GM18868 (cell line): ENCODE data around the gene MKNK1.

Experiments used
- ATAC-seq: cut with Tn5 transposase; IDR thresholded peaks from one replicate; pipeline ENCODE4 v1.9.1; 2021; ENCODE audit warnings: mild to moderate bottlenecking, moderate library complexity; ENCODE audit not compliant: unreplicated experiment

Gene MKNK1

DNA sequence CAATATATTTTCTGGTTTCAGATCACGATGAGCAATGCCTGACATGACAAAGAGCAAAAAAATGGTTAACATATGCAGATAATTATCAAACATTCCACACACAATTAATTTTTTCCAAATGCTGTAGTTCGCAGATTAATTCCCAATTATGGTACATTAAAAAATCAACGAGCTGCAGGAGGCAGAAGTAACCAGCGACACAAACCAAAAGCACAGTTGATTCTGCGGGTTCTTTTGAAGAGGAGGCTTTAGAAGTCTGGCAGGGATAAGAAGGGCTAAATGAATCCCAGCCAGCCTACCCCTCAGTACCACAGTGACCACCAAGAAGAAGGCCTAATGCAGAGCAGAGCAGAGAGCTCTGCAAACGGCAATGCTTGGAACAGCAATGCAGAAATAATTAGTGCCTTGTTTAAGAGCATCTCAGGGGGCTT, 35.6 kb downstream of the MKNK1 start:
- ATAC-seq: no peak

DNA sequence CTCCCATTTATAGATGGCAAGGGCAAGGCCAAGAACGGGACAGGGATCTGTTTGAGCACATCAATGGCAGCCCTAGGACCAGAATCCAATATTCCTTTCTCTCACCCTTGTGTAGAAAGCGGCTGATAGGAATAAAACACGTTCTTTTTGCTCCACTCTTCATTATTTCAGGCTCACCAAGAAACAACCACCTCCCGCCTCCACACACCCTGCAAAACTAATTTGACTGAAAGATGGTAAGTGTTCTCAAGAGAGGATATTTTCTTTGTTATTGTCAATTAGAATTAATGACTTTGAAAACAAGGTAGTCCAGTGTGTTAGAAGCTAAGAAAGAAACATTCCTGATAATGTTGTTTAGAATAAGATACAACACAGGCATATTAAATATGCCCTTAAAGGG, 40.7 kb downstream of the MKNK1 start:
- ATAC-seq: no peak

DNA sequence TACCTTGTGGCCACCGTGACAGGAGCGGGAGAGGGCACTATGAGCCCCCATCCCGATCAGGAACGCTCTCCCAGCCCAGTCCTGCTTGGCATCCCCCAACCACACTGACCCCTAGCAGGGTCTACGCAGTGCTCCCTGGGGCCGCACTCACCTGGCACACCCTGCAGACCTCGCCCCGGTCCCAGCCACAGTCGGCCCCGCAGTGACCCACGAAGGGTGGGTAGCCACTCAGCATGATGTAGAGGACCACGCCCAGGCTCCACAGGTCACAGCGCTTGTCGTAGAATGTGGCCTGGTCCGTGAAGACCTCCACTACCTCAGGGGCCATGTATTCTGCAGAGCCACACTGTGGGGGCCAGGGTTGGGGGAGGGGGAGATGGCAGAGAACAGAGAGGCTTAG, 41.6 kb downstream of the MKNK1 start:
- no peak for ATAC-seq

DNA sequence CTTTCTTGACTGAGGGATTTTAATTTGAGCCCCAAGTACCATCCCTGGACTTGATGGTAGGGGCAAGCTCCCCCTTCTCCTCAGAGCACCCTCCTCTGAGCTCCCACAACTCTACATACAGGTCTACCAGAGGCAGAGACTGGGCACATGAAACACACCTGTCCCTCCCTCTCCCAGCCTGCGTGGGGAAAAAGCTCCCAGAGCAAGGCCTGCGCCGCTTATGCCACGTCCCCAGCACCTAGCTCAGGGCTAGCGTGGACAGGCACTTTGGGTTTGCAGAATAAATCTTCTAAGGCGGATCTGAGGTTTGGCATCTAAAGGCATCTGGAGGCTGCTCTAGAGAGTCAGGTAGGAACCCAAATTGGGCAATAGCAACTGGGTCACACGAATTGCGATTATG, 45.1 kb downstream of the MKNK1 start:
- ATAC-seq: no peak

DNA sequence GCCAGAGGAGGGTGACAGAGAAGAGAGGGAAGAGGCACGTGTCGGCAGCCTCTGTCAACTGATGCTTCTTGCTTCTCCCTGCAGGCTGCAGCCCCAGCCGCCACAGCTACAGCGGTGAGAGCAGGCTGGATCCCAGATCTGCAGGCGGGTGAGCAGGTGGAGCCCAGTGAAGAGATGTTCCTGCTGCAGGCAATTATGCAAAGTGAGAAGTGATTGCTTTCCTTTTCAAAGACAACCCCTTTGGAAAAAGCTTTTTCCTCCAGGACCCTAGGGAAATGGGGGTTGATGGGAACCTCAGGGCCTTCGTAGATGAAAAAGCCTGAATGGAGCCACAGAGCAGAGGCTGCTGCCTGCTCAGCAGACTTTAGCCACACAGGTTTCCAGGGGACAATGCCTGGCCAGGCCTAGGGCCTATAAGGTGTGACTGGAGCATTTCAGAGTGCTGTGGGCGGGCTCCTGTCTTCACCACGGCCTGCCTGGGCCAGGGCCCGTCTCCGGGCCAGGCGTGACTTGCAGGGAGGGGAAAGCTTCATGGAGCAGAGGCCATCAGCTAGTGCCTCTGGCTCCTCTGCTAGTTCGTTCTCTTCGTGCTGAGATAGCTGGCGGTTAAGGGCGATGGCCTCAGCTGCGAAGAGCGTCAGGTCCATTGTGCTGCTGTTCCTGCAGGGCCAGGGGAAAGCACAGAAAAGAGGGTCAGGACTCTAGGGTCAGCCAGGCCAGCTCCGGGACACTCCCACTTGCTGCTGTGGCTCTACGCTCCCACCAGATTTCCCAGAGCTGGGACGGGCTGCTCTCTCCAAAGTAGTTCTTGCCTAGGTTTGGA, 45.7 kb downstream of the MKNK1 start:
- no peak for ATAC-seq

DNA sequence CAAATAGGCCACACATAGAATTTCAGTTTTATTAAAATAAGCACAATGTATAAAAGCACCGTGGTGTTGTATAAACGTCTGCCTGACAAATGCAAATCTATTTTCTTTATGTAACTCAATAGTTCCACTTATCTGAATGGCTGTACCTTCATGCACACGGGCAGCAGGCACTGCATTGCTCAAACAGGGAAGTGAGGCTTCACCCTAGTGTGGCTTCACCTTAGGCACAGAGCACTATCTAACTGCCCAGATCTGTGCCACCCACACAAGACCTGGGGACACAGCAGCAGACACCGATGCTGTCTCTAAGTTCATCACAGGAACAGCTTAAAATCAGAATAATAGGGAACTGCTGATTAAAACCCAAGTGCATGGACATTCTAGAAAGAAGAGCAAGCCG, 46.7 kb downstream of the MKNK1 start:
- ATAC-seq: no peak

GRCh38 chr1:46556822-46557221, 47.2 kb downstream of the MKNK1 start:
- no peak for ATAC-seq

DNA sequence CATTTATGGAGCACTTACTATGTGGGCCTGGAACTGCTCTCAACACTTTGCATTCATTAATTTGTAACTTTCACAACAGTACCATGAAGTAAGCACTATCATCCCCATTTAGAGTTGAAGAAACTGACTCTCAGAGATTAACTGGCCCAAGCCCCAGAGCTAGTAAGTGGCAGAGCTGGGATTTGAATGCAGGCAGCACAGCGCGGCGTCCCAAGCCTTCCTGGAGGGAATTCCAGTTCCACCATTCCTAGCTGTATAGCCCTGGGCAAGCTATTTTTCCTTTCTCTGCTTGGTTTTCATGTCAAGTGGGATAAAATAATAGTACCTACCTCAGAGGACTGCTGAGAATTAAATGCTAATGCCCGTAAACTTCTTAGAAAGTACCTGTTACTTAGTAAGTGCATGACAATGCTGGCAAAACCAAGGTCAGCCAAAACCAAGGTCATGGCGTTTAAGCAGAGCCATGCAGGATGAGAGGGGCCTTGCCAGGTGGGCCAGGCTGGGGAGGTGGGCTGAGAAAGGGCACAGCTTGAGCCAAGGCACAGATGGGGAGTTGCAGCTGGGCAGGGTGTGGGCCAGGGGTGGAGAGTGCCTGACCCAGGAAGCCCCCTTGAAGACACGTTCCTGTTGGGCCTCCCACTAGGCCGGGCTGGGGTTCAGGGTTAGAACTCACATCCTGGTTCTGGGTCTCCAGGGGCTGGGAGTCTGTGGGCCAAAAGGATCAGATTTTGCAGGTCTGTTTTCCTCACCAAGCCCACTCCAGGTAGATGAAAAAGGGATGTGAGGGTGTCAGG, 48.0 kb downstream of the MKNK1 start:
- ATAC-seq: no peak

GRCh38 chr1:46554597-46555381, 49.3 kb downstream of the MKNK1 start:
- ATAC-seq: no peak

GRCh38 chr1:46554236-46554596, 49.9 kb downstream of the MKNK1 start:
- ATAC-seq: no peak

GRCh38 chr1:46553506-46553905, 50.6 kb downstream of the MKNK1 start:
- ATAC-seq: no peak

DNA sequence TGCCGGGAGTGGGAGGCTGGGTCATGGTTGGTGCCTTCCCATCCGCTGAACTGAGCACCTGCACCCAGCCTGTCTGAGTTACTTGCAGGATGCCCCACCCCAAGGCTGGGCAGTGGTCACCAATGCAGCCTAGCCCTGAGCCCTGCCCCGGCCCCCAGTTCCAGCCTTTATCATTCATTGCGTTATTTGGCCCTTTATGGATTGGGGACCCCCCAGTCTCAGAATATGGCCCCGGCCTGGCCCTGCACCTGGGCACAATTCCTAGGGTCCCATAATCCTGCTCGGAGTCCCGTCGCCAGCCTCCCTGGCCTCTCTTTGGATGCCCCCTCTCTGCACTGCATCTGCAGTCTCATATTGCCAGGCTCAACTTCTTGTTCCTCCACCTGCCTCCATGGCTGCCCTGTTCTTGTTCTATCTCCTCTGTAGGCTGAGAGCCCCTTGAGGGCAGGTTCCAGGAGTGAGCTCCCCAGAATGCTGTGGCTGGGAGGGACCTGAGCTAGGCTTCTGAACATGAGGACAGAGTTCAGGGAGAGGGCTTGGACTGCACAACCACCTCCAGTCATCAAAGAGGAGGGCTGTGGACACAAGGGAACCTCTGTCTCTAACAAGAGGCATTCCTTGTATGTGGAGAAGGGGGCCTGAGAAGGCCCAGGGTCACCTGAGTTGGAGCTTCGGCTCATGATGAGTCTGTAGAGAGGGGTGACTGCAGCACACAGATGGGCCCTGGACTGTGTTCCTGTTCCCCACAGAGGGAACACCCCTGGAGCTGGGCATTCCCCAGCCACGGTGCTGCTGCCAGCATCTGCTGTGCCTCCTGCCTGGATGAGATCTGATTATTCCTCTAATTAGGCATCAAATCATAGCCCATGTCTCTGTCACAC, 51.5 kb downstream of the MKNK1 start:
- no peak for ATAC-seq

DNA sequence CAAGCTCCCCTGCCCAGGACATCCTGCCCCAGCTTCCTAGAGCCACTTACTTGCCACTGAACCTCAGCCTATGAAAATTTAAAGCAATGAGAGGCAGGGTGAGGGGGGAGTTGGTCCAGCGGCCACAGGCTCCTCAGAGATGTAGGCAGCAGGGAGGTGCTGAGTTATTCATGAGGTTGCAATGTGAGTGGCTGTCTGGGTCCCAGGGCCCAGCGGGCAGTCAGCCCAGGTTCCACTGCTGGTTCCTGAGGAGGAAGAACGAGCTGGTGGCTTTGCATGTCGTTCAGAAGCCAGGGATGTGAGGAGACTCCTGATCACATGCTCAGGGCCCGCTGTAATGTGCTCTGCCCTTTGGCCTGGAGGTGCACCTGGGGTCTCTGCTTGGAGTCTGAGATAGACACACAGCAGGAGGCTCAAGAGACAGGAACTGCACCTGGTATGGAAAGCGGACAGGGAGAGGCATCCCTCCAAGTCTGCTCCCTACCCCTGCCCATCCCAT, 52.4 kb downstream of the MKNK1 start, which contains the start of gene KNCN:
KNCN (minus strand) TSS at position 51 of the 499 bp plus-strand sequence. CDS start 432 bp downstream, outside the sequence.
- no peak for ATAC-seq

GRCh38 chr1:46550751-46551231, 53.3 kb downstream of the MKNK1 start:
- no peak for ATAC-seq

GRCh38 chr1:46549697-46550681, 54.1 kb downstream of the MKNK1 start:
- no peak for ATAC-seq

DNA sequence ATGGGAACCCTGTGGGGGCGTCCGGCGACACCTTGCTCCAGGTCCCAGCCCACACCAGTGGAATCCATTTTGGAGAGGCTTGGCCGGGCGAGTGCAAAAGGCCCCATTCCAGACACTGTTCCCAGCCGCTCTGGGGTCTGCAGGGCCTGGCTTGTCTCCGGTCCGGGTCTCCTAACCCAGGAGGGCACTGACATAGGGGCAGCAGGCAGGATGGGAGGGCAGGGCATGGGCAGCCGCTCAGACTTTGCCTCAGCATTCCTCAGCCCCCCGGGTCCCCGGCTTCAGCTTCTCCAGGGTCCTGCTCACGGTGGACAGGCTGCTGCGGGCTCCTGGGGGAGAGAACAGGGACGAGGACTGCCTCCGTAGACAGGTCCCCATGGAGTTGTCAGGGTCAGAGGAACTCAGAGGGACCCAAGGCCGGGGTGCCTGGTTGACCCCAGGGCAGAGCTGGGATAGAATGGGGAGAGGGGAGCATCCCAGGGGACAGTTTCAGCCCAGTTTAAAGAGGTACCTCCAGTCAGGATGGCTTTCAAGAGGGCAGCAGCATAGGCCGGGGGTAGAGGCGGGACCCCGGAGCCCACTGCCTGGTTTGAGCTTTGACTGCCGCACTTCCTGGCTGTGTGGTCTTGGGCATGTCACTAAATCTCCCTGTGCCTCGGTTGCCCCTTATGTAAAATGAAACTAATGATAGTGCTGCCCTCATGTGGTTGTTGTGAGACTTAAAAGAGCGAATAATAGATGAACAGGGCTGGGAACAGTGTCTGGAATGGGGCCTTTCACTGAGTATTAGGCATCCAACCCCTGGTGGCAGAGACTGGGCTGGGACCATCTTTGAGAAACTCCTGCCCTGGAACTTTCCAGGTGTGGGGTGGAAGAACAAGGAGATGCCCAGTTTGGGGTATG, 56.3 kb downstream of the MKNK1 start:
- peak; percentile 53 for ATAC-seq

DNA sequence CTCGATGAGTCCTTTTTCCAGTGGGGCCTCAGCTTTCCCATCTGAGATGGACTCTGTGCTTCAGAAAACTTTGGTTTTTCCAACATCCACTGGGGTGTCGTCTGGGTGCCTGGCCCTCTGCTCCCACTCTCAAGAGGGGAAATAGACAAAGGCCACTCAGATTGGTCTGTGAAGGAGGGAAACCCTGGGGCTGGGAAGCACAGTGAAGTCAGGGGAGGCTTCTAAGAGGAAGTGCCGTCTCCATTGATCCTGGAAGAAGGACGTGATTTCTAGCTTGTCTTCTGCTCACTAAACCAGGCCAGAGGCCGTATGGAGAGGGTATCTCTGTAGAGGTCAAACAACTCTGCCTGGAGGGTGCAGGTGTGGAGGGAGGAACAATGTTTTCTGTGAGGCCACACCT, 57.9 kb downstream of the MKNK1 start:
- no peak for ATAC-seq

- ATAC-seq: no peak
Measured at GRCh38 chr1:46545784-46546183, 58.3 kb downstream of the MKNK1 start.
